ENCODE data around the gene LDB2.

GRCh38 chr4:16759931-16760582 is 138.4 kb downstream of the LDB2 start:
- TF ChIP-seq POLR2A (IDR thresholded peaks at IDR 0.05; ENCODE audit: low read length) = no peak
- no peak for TF ChIP-seq GATA1 (IDR thresholded peaks at IDR 0.05; ENCODE audit: low read depth, low read length)

All from erythroblast (primary cell).